HEK293 (cell line): Measurements from ENCODE around the gene IL1B.

Experiments used
- CTCF ChIA-PET: fragments of 350-600 bp; formaldehyde crosslinking; extraction: SDS; loops from one replicate; lab custom pipeline; 2021; ENCODE audit warnings: antibody characterized with exemption; lab: Yijun Ruan, JAX
- POLR2A ChIA-PET: fragments of 300-600 bp; formaldehyde crosslinking; extraction: SDS; loops from one replicate; lab custom pipeline; 2020; ENCODE audit warnings: antibody characterized with exemption, inconsistent platforms; lab: Yijun Ruan, JAX
- H3K27ac ChIP-seq: fragments of 200-500 bp; sonication (Bioruptor generic); 2 replicates; pipeline ENCODE4 v1.5.1; 2014; ENCODE audit warnings: low read depth, low read length, control low read depth, inconsistent platforms; ENCODE audit errors: extremely low read depth
- H3K36me3 ChIP-seq, 2 experiments: fragments of 200-500 bp in 1 of 2; sonication (Bioruptor generic) in 1 of 2; 1 replicate in 1 of 2; 2 replicates in 1 of 2; pipeline ENCODE4 v1.5.1; 2014 to 2017; ENCODE audit warnings: inconsistent platforms in 2 of 2, low read length in 2 of 2; ENCODE audit not compliant: control insufficient read depth in 2 of 2, insufficient read depth in 1 of 2
- H3K4me1 ChIP-seq: fragments of 200-500 bp; sonication (Bioruptor generic); 2 replicates; pipeline ENCODE4 v1.5.1; 2014; ENCODE audit warnings: mild to moderate bottlenecking, low read length, inconsistent platforms; ENCODE audit not compliant: control insufficient read depth, insufficient read depth
- H3K4me3 ChIP-seq: 2 replicates; pipeline ENCODE4 v1.5.1; 2011; ENCODE audit warnings: low read depth, mild to moderate bottlenecking, control low read depth, low read length, moderate library complexity
- H3K9me3 ChIP-seq: fragments of 200-500 bp; sonication (Bioruptor generic); 2 replicates; pipeline ENCODE4 v1.5.1; 2014; ENCODE audit warnings: low read depth, low read length, inconsistent platforms; ENCODE audit not compliant: control insufficient read depth, insufficient read depth
- BCL11B ChIP-seq: fragments of 450-650 bp; formaldehyde crosslinking; IDR thresholded peaks from 2 replicates; pipeline ENCODE4 v1.5.1; 2016; ENCODE audit warnings: low read depth, missing biosample characterization, missing genetic modification characterization
- FEZF1 ChIP-seq: fragments of 450-650 bp; formaldehyde crosslinking; IDR thresholded peaks from 2 replicates; pipeline ENCODE4 v1.5.1; 2016; ENCODE audit warnings: missing biosample characterization, missing genetic modification characterization
- HOXA7 ChIP-seq: sonication (generic); formaldehyde crosslinking; IDR thresholded peaks from 2 replicates; pipeline ENCODE4 v1.8.1; 2022; ENCODE audit warnings: missing genetic modification reagents, borderline replicate concordance
- HOXD13 ChIP-seq: sonication (generic); formaldehyde crosslinking; IDR thresholded peaks from 2 replicates; pipeline ENCODE4 v1.8.0; 2022; ENCODE audit warnings: missing genetic modification reagents, borderline replicate concordance
- OSR2 ChIP-seq: fragments of 450-650 bp; formaldehyde crosslinking; IDR thresholded peaks from 2 replicates; pipeline ENCODE4 v1.5.1; 2016; ENCODE audit warnings: missing biosample characterization, missing genetic modification characterization
- SETDB1 ChIP-seq: IDR thresholded peaks from one replicate; pipeline ENCODE4 v1.6.1; 2017; ENCODE audit warnings: mild to moderate bottlenecking, low read length, moderate library complexity, mixed read lengths; ENCODE audit not compliant: insufficient read length
- ZBTB1 ChIP-seq: fragments of 450-650 bp; formaldehyde crosslinking; IDR thresholded peaks from 2 replicates; pipeline ENCODE4 v1.5.1; 2016; ENCODE audit warnings: missing biosample characterization, missing genetic modification characterization
- ZFP69B ChIP-seq: fragments of 450-650 bp; formaldehyde crosslinking; IDR thresholded peaks from 2 replicates; pipeline ENCODE4 v1.5.1; 2016; ENCODE audit warnings: missing biosample characterization, missing genetic modification characterization
- ZNF112 ChIP-seq: fragments of 450-650 bp; formaldehyde crosslinking; IDR thresholded peaks from 2 replicates; pipeline ENCODE4 v1.5.0; 2017; ENCODE audit warnings: missing biosample characterization, missing genetic modification characterization
- ZNF114 ChIP-seq: fragments of 450-650 bp; formaldehyde crosslinking; IDR thresholded peaks from 2 replicates; pipeline ENCODE4 v1.5.0; 2017; ENCODE audit warnings: missing biosample characterization, missing genetic modification characterization
- ZNF202 ChIP-seq: fragments of 450-650 bp; formaldehyde crosslinking; IDR thresholded peaks from 2 replicates; pipeline ENCODE4 v1.5.1; 2016; ENCODE audit warnings: missing biosample characterization, missing genetic modification characterization, borderline replicate concordance
- ZNF24 ChIP-seq: fragments of 450-650 bp; formaldehyde crosslinking; IDR thresholded peaks from 2 replicates; pipeline ENCODE4 v1.5.1; 2016; ENCODE audit warnings: missing biosample characterization, missing genetic modification characterization
- ZNF426 ChIP-seq: fragments of 450-650 bp; formaldehyde crosslinking; IDR thresholded peaks from 2 replicates; pipeline ENCODE4 v1.5.1; 2017; ENCODE audit warnings: missing biosample characterization, missing genetic modification characterization, mild to moderate bottlenecking, inconsistent platforms, moderate library complexity
- ZNF48 ChIP-seq: fragments of 450-650 bp; formaldehyde crosslinking; IDR thresholded peaks from 2 replicates; pipeline ENCODE4 v1.5.1; 2016; ENCODE audit warnings: missing biosample characterization, missing genetic modification characterization
- ZNF529 ChIP-seq: fragments of 450-650 bp; formaldehyde crosslinking; IDR thresholded peaks from 2 replicates; pipeline ENCODE4 v1.5.1; 2017; ENCODE audit warnings: missing genetic modification characterization, missing biosample characterization; ENCODE audit not compliant: insufficient replicate concordance
- ZNF544 ChIP-seq: fragments of 450-650 bp; formaldehyde crosslinking; IDR thresholded peaks from 2 replicates; pipeline ENCODE4 v1.5.0; 2017; ENCODE audit warnings: missing biosample characterization, missing genetic modification characterization
- ZNF555 ChIP-seq: fragments of 450-650 bp; formaldehyde crosslinking; conservative IDR thresholded peaks from 2 replicates; pipeline ENCODE4 v1.5.1; 2017; ENCODE audit warnings: missing biosample characterization, mild to moderate bottlenecking, missing genetic modification characterization, inconsistent platforms
- ZNF658 ChIP-seq: fragments of 450-650 bp; formaldehyde crosslinking; IDR thresholded peaks from 2 replicates; pipeline ENCODE4; 2016; ENCODE audit warnings: missing biosample characterization, missing genetic modification characterization
- TF ChIP-seq, protein P1 (sequence below): fragments of 450-650 bp; formaldehyde crosslinking; conservative IDR thresholded peaks from 2 replicates; pipeline ENCODE4 v1.5.1; 2016; ENCODE audit warnings: low read depth, missing biosample characterization, missing genetic modification characterization
- TF ChIP-seq, protein P2 (sequence below): fragments of 450-650 bp; formaldehyde crosslinking; IDR thresholded peaks from 2 replicates; pipeline ENCODE4 v1.5.1; 2017; ENCODE audit warnings: missing biosample characterization, missing genetic modification characterization
- TF ChIP-seq, protein P3 (sequence below): fragments of 450-650 bp; formaldehyde crosslinking; IDR thresholded peaks from 2 replicates; pipeline ENCODE4 v1.5.1; 2016; ENCODE audit warnings: missing biosample characterization, missing genetic modification characterization
- TF ChIP-seq, protein P4 (sequence below): fragments of 450-650 bp; formaldehyde crosslinking; IDR thresholded peaks from 2 replicates; pipeline ENCODE4 v1.5.1; 2017; ENCODE audit warnings: missing biosample characterization, mild to moderate bottlenecking, missing genetic modification characterization, moderate library complexity

IL1B gene

DNA sequence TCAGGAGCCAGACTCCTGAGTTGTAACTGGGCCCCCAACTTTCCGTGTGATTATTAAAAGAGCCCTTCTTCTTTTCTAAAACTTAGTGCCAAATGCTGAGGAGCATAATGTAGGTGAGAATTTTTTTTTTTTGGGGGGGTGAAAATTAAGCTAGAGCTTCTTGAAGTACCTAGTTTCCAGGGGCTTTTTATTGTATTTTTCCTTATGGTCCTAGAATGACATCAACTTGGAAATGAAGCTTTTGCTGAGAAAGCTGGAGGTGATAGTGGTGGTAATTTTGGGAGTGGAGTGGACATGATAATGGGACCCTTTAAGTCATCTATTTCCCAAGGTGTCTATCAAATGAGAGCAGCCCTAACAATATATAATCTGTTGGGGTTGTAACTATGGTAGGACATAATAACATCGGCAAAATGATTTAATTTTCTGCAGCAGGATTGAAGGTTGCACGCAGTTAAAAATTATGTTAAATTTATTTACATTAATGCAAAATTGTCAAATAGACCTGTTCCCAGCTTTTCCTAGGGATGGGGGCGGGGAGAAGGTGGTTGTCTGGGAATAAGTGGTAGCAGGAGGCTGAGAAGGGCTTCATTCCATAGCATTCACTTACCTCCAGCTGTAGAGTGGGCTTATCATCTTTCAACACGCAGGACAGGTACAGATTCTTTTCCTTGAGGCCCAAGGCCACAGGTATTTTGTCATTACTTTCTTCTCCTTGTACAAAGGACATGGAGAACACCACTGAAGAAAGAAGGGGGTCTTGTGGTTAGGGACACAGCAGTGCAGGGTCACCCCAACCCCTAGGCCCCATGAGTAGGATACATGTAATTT lies 5.7 kb downstream of the IL1B start:
- CTCF ChIA-PET, result interaction anchor here (0.6 kb wide), 1 partner anchor 69 kb away, joined by 7 read pairs; no protein-coding TSS in a partner anchor
- Histone ChIP-seq H3K9me3 (no peaks in the 10 kb centered on the region), H3K4me1 (peaks cover 6% of the 10 kb centered on the region), H3K27ac (no peak overlapping the region), H3K36me3 (no peaks in the 10 kb centered on the region), H3K4me3 (no peak overlapping the region)
- POLR2A ChIA-PET, result no interaction called here
- TF ChIP-seq ZNF114 (tag by site-specific recombination) (no peak), HOXD13 (CRISPR knock-in tag) (no peak), ZNF112 (no peak), ZNF202 (tag by site-specific recombination) (no peak), SETDB1 (no peak), ZFP69B (tag by site-specific recombination) (no peak), ZNF658 (no peak), FEZF1 (tag by site-specific recombination) (no peak)
- TF ChIP-seq, protein P1, sequence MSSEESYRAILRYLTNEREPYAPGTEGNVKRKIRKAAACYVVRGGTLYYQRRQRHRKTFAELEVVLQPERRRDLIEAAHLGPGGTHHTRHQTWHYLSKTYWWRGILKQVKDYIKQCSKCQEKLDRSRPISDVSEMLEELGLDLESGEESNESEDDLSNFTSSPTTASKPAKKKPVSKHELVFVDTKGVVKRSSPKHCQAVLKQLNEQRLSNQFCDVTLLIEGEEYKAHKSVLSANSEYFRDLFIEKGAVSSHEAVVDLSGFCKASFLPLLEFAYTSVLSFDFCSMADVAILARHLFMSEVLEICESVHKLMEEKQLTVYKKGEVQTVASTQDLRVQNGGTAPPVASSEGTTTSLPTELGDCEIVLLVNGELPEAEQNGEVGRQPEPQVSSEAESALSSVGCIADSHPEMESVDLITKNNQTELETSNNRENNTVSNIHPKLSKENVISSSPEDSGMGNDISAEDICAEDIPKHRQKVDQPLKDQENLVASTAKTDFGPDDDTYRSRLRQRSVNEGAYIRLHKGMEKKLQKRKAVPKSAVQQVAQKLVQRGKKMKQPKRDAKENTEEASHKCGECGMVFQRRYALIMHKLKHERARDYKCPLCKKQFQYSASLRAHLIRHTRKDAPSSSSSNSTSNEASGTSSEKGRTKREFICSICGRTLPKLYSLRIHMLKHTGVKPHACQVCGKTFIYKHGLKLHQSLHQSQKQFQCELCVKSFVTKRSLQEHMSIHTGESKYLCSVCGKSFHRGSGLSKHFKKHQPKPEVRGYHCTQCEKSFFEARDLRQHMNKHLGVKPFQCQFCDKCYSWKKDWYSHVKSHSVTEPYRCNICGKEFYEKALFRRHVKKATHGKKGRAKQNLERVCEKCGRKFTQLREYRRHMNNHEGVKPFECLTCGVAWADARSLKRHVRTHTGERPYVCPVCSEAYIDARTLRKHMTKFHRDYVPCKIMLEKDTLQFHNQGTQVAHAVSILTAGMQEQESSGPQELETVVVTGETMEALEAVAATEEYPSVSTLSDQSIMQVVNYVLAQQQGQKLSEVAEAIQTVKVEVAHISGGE (tag by site-specific recombination), result no peak
- TF ChIP-seq, protein P2, sequence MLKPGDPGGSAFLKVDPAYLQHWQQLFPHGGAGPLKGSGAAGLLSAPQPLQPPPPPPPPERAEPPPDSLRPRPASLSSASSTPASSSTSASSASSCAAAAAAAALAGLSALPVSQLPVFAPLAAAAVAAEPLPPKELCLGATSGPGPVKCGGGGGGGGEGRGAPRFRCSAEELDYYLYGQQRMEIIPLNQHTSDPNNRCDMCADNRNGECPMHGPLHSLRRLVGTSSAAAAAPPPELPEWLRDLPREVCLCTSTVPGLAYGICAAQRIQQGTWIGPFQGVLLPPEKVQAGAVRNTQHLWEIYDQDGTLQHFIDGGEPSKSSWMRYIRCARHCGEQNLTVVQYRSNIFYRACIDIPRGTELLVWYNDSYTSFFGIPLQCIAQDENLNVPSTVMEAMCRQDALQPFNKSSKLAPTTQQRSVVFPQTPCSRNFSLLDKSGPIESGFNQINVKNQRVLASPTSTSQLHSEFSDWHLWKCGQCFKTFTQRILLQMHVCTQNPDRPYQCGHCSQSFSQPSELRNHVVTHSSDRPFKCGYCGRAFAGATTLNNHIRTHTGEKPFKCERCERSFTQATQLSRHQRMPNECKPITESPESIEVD (tag by site-specific recombination), result no peak

DNA sequence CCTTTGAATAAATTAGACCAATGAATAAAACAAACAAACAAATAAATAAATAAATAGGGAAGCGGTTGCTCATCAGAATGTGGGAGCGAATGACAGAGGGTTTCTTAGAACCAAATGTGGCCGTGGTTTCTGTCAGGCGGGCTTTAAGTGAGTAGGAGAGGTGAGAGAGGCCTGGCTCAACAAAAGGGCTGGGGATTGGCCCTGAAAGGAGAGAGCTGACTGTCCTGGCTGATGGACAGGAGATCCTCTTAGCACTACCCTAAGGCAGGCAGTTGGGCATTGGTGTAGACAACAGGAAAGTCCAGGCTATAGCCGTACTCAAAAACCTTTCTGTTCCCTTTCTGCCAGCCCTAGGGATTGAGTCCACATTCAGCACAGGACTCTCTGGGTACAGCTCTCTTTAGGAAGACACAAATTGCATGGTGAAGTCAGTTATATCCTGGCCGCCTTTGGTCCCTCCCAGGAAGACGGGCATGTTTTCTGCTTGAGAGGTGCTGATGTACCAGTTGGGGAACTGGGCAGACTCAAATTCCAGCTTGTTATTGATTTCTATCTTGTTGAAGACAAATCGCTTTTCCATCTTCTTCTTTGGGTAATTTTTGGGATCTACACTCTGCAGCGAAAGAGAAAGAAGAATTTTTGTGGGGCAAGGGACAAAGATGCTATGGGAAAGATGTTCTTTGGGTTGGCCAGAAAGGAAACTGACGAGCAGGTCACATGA lies 6.5 kb downstream of the IL1B start:
- Histone ChIP-seq H3K27ac (no peak overlapping the region), H3K9me3 (no peaks in the 10 kb centered on the region), H3K4me1 (peaks cover 6% of the 10 kb centered on the region), H3K36me3 (no peaks in the 10 kb centered on the region), H3K4me3 (no peak overlapping the region)
- TF ChIP-seq, protein P3, sequence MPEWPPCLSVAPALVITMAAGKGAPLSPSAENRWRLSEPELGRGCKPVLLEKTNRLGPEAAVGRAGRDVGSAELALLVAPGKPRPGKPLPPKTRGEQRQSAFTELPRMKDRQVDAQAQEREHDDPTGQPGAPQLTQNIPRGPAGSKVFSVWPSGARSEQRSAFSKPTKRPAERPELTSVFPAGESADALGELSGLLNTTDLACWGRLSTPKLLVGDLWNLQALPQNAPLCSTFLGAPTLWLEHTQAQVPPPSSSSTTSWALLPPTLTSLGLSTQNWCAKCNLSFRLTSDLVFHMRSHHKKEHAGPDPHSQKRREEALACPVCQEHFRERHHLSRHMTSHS (tag by site-specific recombination), result no peak
- TF ChIP-seq OSR2 (no peak), ZNF529 (tag by site-specific recombination) (no peak), HOXA7 (CRISPR knock-in tag) (no peak), ZNF24 (tag by site-specific recombination) (no peak), ZNF48 (no peak), ZNF426 (tag by site-specific recombination) (no peak), BCL11B (no peak), ZNF544 (tag by site-specific recombination) (no peak), ZNF555 (tag by site-specific recombination) (no peak), ZBTB1 (tag by site-specific recombination) (no peak)
- TF ChIP-seq, protein P4, sequence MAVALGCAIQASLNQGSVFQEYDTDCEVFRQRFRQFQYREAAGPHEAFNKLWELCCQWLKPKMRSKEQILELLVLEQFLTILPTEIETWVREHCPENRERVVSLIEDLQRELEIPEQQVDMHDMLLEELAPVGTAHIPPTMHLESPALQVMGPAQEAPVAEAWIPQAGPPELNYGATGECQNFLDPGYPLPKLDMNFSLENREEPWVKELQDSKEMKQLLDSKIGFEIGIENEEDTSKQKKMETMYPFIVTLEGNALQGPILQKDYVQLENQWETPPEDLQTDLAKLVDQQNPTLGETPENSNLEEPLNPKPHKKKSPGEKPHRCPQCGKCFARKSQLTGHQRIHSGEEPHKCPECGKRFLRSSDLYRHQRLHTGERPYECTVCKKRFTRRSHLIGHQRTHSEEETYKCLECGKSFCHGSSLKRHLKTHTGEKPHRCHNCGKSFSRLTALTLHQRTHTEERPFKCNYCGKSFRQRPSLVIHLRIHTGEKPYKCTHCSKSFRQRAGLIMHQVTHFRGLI (tag by site-specific recombination), result no peak
- CTCF ChIA-PET, result interaction anchor here (0.6 to 1.6 kb wide), 3 partner anchors 68 to 111 kb away, joined by 3 to 7 read pairs (median 4); no protein-coding TSS in a partner anchor
- POLR2A ChIA-PET, result no interaction called here
